Stomach (tissue), 4 donors: ENCODE measurements around the gene FRMPD4.

Experiments used
- EP300 ChIP-seq: sonication (generic); formaldehyde crosslinking; IDR thresholded peaks from one replicate; pipeline ENCODE4 v1.6.1; 2017; ENCODE audit warnings: antibody characterized with exemption
- POLR2A ChIP-seq, 4 donors: fragments of 450-650 bp; IDR thresholded peaks; one replicate each; pipeline ENCODE4 v1.6.1; 2016; ENCODE audit warnings: antibody characterized with exemption in 4 of 4, control low read depth in 2 of 4, mild to moderate bottlenecking in 1 of 4, moderate library complexity in 1 of 4
- TF ChIP-seq, protein P1 (sequence below), 7 experiments: fragments of 450-650 bp in 4 of 7; fragments of 200-600 bp in 3 of 7; sonication (generic) in 3 of 7; IDR thresholded peaks; one replicate each; pipeline ENCODE4 v1.5.1; 2016 to 2019; ENCODE audit warnings: antibody characterized with exemption in 7 of 7, control low read depth in 2 of 7, mild to moderate bottlenecking in 1 of 7

DNA sequence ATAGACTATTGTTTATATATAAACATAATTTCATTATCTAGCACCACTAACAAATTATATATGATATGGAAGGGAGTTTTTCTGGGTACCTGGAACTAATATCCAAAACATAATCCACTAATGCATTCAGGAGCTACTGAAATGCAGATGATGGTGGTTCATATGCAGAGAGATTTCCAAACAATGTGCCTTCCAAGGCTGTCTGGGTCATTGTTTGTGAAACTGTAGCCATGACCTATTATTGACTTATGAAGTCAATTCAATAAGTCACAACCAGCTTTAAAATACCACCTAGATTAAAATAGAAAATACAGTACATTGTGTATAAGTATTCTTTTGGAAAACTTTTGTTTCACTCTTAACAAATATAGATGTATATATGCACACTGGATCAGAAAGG is 415.9 kb downstream of the FRMPD4 start:
- TF ChIP-seq, protein P1, sequence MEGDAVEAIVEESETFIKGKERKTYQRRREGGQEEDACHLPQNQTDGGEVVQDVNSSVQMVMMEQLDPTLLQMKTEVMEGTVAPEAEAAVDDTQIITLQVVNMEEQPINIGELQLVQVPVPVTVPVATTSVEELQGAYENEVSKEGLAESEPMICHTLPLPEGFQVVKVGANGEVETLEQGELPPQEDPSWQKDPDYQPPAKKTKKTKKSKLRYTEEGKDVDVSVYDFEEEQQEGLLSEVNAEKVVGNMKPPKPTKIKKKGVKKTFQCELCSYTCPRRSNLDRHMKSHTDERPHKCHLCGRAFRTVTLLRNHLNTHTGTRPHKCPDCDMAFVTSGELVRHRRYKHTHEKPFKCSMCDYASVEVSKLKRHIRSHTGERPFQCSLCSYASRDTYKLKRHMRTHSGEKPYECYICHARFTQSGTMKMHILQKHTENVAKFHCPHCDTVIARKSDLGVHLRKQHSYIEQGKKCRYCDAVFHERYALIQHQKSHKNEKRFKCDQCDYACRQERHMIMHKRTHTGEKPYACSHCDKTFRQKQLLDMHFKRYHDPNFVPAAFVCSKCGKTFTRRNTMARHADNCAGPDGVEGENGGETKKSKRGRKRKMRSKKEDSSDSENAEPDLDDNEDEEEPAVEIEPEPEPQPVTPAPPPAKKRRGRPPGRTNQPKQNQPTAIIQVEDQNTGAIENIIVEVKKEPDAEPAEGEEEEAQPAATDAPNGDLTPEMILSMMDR (IDR thresholded peaks at IDR 0.05): no peak
- no peak for TF ChIP-seq POLR2A (IDR thresholded peaks at IDR 0.05)
- TF ChIP-seq EP300: no peak
